GM18868 (cell line): ENCODE data around the gene TYW1B.
"Not testable (repeated sequence)": the region's sequence is repeated elsewhere in the genome, so short reads cannot be mapped to it uniquely, and the experiment has no call there.

Experiments used
- ATAC-seq: cut with Tn5 transposase; IDR thresholded peaks from one replicate; pipeline ENCODE4 v1.9.1; 2021; ENCODE audit warnings: mild to moderate bottlenecking, moderate library complexity; ENCODE audit not compliant: unreplicated experiment

The TYW1B gene

GRCh38 chr7:72705693-72706092 is 122.3 kb downstream of the TYW1B start:
- not testable (repeated sequence) for ATAC-seq

- no peak for ATAC-seq
Observed at GRCh38 chr7:72704894-72705293, 123.1 kb downstream of the TYW1B start.

- not testable (repeated sequence) for ATAC-seq
Observed at GRCh38 chr7:72700548-72700947, 127.5 kb downstream of the TYW1B start.

GRCh38 chr7:72697066-72697465 is 130.9 kb downstream of the TYW1B start:
- ATAC-seq: not testable (repeated sequence)

- not testable (repeated sequence) for ATAC-seq
Observed at GRCh38 chr7:72696643-72697042, 131.4 kb downstream of the TYW1B start.

GRCh38 chr7:72695482-72695881 is 132.5 kb downstream of the TYW1B start:
- ATAC-seq: not testable (repeated sequence)

- not testable (repeated sequence) for ATAC-seq
Observed at GRCh38 chr7:72691442-72691841, 136.6 kb downstream of the TYW1B start.

- ATAC-seq: not testable (repeated sequence)
Observed at GRCh38 chr7:72690177-72690576, 137.8 kb downstream of the TYW1B start.

- ATAC-seq: not testable (repeated sequence)
Observed at GRCh38 chr7:72689344-72689743, 138.7 kb downstream of the TYW1B start.

- ATAC-seq: not testable (repeated sequence)
Observed at GRCh38 chr7:72681211-72681610, 146.8 kb downstream of the TYW1B start.

- ATAC-seq: peak; percentile 76
Observed at GRCh38 chr7:72676880-72677279, 151.1 kb downstream of the TYW1B start.

- not testable (repeated sequence) for ATAC-seq
Observed at GRCh38 chr7:72676086-72676690, 151.8 kb downstream of the TYW1B start.

GRCh38 chr7:72675686-72676085 is 152.3 kb downstream of the TYW1B start:
- ATAC-seq: not testable (repeated sequence)

- ATAC-seq: no peak
Observed at GRCh38 chr7:72674394-72674793, 153.6 kb downstream of the TYW1B start.

GRCh38 chr7:72670850-72671249 is 157.2 kb downstream of the TYW1B start:
- not testable (repeated sequence) for ATAC-seq

GRCh38 chr7:72668435-72668834 is 159.6 kb downstream of the TYW1B start:
- not testable (repeated sequence) for ATAC-seq

- ATAC-seq: not testable (repeated sequence)
Observed at GRCh38 chr7:72667049-72667448, 161.0 kb downstream of the TYW1B start.

GRCh38 chr7:72648574-72648973 is 179.4 kb downstream of the TYW1B start:
- not testable (repeated sequence) for ATAC-seq

GRCh38 chr7:72643708-72644107 is 184.3 kb downstream of the TYW1B start:
- ATAC-seq: not testable (repeated sequence)

GRCh38 chr7:72641485-72642248 is 186.3 kb downstream of the TYW1B start:
- ATAC-seq: not testable (repeated sequence)

- not testable (repeated sequence) for ATAC-seq
Observed at GRCh38 chr7:72640740-72641139, 187.3 kb downstream of the TYW1B start.

- peak; percentile 82 for ATAC-seq
Observed at GRCh38 chr7:72635273-72635908, 192.6 kb downstream of the TYW1B start.
